ENCODE results near the gene PINLYP. TPM values are rescaled to one million over a fixed set of nuclear protein-coding genes. Genes with fewer than 3 reads are reported as not detected.

PINLYP gene
- total RNA-seq, 1 experiment from 2014 or later: 0.17 TPM

- Histone ChIP-seq H3K36me3 (ENCODE audit: control insufficient read depth in 1 of 2, insufficient read depth in 2 of 2, low read length in 2 of 2) (no peaks in the 10 kb centered on the region), H3K9ac (ENCODE audit: low read length) (no peak overlapping the region), H3K27ac (ENCODE audit: low read depth, low read length) (no peak overlapping the region; the same call in 1 of the 2 replicates), H3K4me1 (ENCODE audit: control insufficient read depth in 1 of 2, insufficient read depth in 2 of 2, low read length in 2 of 2) (peaks cover 19 to 39% of the 10 kb centered on the region in 2 experiments), H2AFZ (ENCODE audit: low read depth, low read length, poor library complexity, severe bottlenecking) (no peak overlapping the region), H4K20me1 (ENCODE audit: insufficient read depth) (no peaks in the 10 kb centered on the region), H3K4me2 (ENCODE audit: low read length) (no peak overlapping the region), H3K9me3 (ENCODE audit: control insufficient read depth in 1 of 2, insufficient read depth in 1 of 2, low read depth in 1 of 2, low read length in 2 of 2) (no peaks in the 10 kb centered on the region), H3K79me2 (ENCODE audit: insufficient read depth, low read length) (peaks cover 13% of the 10 kb centered on the region), H3K4me3 (replicated peaks in 1 of 2; ENCODE audit: low read depth in 1 of 2, low read length in 2 of 2) (no peak overlapping the region), H3K27me3 (ENCODE audit: insufficient read depth, low read length) (no peaks in the 10 kb centered on the region), H3K9me2 (ENCODE audit: insufficient read depth) (no peaks in the 10 kb centered on the region)
- ChIA-PET CTCF (no interaction called here), POLR2A (interaction anchor here (1.2 kb wide), 1 partner anchor 27 kb away, joined by 4 read pairs; the partner anchor contains the start of genes IRGQ and ZNF576), RAD21 (ENCODE audit: low non-redundant PET in 1 of 2, low total read pairs in 2 of 2, uncharacterized antibody in 2 of 2, unreplicated experiment in 2 of 2) (no interaction called here)
- ATAC-seq (no peak), DNase-seq (ENCODE audit: low read depth, low spot score) (no peak)
- BruUV-seq (replicated peaks): no TSS peak
- TF ChIP-seq RAD21 (IDR thresholded peaks at IDR 0.05; ENCODE audit: low read depth) (no peak), SIN3A (IDR thresholded peaks at IDR 0.05; ENCODE audit: low read depth) (no peak), YY1 (IDR thresholded peaks at IDR 0.05; ENCODE audit: extremely low read depth, insufficient replicate concordance, low read depth, low read length) (no peak), POLR2A (IDR thresholded peaks at IDR 0.05; ENCODE audit: borderline replicate concordance, extremely low read depth, insufficient read depth, insufficient read length) (no peak), SRF (IDR thresholded peaks at IDR 0.05; ENCODE audit: low read depth) (no peak), CEBPB (IDR thresholded peaks at IDR 0.05; ENCODE audit: low read depth) (no peak), JUND (IDR thresholded peaks at IDR 0.05) (no peak), SP1 (IDR thresholded peaks at IDR 0.05; ENCODE audit: low read depth) (no peak), EGR1 (IDR thresholded peaks at IDR 0.05; ENCODE audit: low read depth) (no peak), MAX (IDR thresholded peaks at IDR 0.05) (no peak), ELF1 (IDR thresholded peaks at IDR 0.05; ENCODE audit: borderline replicate concordance, low read depth) (no peak), FOSL1 (IDR thresholded peaks at IDR 0.05; ENCODE audit: low read depth) (no peak), CTCF (IDR thresholded peaks at IDR 0.05 in 2 of 3, conservative IDR thresholded peaks at IDR 0.05 in 1 of 3; ENCODE audit: borderline replicate concordance in 1 of 3, insufficient read depth in 1 of 3, low read depth in 2 of 3, low read length in 2 of 3) (no peak), CBX3 (IDR thresholded peaks at IDR 0.05; ENCODE audit: low read depth) (no peak), ATF3 (IDR thresholded peaks at IDR 0.05) (no peak)
- intact Hi-C loops (cut with micrococcal nuclease): no loop called here
Measured at GRCh38 chr19:43622956-43623355, 47.4 kb downstream of the PINLYP start.

Measured in HCT116 (cell line).